ENCODE measurements around the gene TRAPPC8.
"Not testable (repeated sequence)": the region's sequence is repeated elsewhere in the genome, so short reads cannot be mapped to it uniquely, and the experiment has no call there.

DNA sequence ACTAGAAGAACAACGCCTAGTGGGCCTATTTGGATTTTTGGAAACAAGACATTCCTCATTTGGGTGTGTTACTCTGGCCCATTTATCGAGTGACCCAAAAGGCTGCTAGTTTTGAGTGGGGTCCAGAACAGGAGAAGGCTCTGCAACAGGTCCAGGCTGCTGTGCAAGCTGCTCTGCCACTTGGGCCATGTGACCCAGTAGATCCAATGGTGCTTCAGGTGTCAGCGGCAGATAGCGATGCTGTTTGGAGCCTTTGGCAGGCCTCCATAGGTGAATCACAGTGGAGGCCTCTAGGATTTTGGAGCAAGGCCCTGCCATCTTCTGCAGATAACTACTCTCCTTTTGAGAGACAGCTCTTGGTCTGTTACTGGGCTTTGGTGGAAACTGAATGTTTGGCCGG is 143.7 kb downstream of the TRAPPC8 start:
- TF ChIP-seq, protein P1, sequence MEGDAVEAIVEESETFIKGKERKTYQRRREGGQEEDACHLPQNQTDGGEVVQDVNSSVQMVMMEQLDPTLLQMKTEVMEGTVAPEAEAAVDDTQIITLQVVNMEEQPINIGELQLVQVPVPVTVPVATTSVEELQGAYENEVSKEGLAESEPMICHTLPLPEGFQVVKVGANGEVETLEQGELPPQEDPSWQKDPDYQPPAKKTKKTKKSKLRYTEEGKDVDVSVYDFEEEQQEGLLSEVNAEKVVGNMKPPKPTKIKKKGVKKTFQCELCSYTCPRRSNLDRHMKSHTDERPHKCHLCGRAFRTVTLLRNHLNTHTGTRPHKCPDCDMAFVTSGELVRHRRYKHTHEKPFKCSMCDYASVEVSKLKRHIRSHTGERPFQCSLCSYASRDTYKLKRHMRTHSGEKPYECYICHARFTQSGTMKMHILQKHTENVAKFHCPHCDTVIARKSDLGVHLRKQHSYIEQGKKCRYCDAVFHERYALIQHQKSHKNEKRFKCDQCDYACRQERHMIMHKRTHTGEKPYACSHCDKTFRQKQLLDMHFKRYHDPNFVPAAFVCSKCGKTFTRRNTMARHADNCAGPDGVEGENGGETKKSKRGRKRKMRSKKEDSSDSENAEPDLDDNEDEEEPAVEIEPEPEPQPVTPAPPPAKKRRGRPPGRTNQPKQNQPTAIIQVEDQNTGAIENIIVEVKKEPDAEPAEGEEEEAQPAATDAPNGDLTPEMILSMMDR (IDR thresholded peaks at IDR 0.05) = not testable (repeated sequence)
- not testable (repeated sequence) for TF ChIP-seq ZFX (IDR thresholded peaks at IDR 0.05; ENCODE audit: borderline replicate concordance)

Measured in 22Rv1 (cell line).